OCI-LY3 (cell line): Measurements from ENCODE around the gene IQCB1.

Experiments
- CTCF ChIP-seq: fragments of 200-600, 300-600 bp; sonication (generic); IDR thresholded peaks from 2 replicates; pipeline ENCODE4 v1.5.1; 2014; ENCODE audit warnings: antibody characterized with exemption, low read length, low read depth
- EZH2phosphoT487 ChIP-seq: fragments of 200-600 bp; shearing (Covaris generic); IDR thresholded peaks from 2 replicates; pipeline ENCODE4 v1.6.1; 2018; ENCODE audit warnings: antibody characterized with exemption, mixed run types, low read depth

DNA sequence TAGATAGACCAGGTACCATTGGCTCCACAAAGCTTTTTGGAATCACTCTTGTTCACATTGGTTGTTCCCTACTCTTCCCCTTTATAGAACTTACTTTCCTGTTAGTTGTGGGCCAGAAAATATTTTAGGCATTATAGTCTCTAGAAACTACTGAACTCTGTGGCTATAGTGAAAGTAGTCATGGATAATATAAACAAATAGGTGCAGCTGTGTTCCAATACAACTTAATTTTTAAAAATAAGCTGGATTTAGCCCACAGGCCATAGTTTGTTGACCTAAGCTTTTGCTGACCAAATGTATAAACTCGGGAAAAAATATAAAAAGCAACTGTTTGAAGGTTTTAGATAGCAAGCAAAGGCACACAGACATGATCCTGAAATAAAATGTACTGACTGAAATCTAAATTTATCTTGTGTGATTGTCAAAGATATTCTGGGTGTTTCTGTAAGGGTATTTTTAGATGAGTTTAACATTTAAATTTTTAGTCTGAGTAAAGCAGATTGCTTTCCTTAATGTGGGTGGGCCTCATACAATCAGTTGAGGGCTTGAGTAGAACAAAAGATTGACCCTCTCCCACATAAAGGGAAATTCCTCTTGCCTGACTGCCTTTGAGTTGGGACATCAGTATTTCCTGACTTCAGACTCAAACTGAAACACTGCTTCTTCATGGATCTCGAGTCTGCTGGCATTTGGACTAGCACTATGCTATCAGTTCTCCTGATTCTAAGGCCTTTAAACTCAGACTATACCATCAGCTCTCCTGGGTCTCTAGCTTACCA, 13.2 kb downstream of the IQCB1 start:
- no peak for TF ChIP-seq CTCF
- no peak for TF ChIP-seq EZH2phosphoT487
